GM18858 (cell line): Measurements from ENCODE around the gene TOMM40L.
"Not testable (repeated sequence)": the region's sequence is repeated elsewhere in the genome, so short reads cannot be mapped to it uniquely, and the experiment has no call there.

Source experiments
- ATAC-seq: cut with Tn5 transposase; IDR thresholded peaks from one replicate; pipeline ENCODE4 v1.9.1; 2021; ENCODE audit not compliant: unreplicated experiment

Gene TOMM40L

GRCh38 chr1:161251579-161251978 is 25.7 kb downstream of the TOMM40L start:
- no peak for ATAC-seq

DNA sequence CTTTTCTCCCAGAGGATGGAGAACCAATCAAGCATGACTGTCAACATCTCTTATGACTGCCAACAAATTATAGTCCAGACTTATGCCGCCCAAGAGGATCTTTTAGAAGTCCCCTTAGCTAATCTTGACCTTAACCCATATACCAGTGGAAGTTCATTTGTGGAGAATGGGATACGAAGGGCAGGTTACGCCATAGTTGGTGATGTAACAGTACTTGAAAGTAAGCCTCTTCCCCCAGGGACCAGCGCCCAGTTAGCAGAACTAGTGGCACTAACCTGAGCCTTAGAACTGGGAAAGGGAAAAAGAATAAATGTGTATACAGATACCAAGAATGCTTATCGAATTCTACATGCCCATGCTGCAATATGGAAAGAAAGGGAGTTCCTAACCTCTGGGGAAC is 29.4 kb downstream of the TOMM40L start:
- ATAC-seq: not testable (repeated sequence)

- ATAC-seq: not testable (repeated sequence)
These were observed 30.2 kb downstream of the TOMM40L start for GRCh38 chr1:161255955-161256520.

GRCh38 chr1:161257109-161257508 is 31.2 kb downstream of the TOMM40L start:
- not testable (repeated sequence) for ATAC-seq

GRCh38 chr1:161258439-161259344 is 32.8 kb downstream of the TOMM40L start, which contains the start of gene PCP4L1:
TSS of gene PCP4L1 (plus strand) at chr1:161258745. CDS start at chr1:161258975, 230 bp downstream.
- no peak for ATAC-seq

GRCh38 chr1:161259345-161259702 is 33.5 kb downstream of the TOMM40L start:
- ATAC-seq: no peak

DNA sequence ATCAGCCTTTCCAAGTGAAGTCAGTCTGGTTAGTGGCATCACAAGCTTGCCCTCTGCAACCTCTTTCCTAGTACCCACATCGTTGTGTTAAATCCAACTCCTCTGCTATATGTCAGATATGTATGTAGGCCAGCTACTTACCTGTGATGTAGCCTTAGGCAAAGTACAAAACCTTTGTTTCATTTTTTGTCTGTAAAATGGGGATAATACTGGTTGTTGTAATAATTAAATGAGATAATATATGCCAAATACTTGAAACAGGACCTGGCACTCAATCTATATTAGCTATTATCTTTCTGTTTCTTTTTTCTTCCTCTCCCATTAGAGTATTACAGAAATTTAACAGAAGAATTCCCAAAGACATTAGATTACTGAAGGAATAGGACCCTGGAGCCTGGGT is 33.9 kb downstream of the TOMM40L start:
- ATAC-seq: no peak

GRCh38 chr1:161260376-161261260 is 34.8 kb downstream of the TOMM40L start:
- no peak for ATAC-seq

- no peak for ATAC-seq
These were observed 35.7 kb downstream of the TOMM40L start for GRCh38 chr1:161261261-161262235.

DNA sequence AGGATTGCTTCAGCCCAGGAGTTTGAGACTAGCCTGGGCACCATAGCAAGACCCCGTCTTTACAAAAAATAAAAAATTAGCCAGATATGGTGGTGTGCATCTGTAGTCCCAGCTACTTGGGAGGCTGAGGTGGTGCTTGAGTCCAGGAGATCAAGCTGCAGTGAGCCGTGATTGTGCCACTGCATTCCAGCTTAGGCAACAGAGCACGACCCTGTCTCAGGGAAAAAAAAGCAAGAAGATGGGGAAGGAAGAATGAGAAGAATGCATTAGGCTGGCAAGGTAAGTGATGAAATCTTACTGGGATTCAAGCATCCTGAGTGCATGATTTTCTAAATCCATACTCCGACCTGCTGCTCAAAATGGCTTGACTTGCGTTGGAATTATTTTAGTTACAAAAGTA is 39.4 kb downstream of the TOMM40L start:
- ATAC-seq: no peak

DNA sequence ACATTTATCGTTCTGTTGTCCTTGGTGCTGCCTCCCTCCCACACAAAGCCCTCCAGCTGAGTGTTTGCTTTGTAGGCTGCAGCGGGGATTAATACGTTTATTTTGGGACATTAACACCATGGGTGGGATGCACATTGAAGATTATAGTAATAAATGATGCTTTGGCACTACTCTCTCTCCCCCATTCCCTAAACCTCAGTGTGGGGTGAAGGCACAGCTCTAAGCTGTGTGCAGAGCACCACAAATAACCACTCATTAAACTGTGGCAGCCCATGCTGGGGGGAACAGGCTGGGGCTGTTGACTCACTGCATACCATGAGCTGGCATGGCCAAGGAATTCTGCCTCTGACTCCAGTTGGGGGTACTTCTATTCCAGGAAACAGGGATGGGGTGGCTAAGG is 40.3 kb downstream of the TOMM40L start:
- ATAC-seq: no peak

DNA sequence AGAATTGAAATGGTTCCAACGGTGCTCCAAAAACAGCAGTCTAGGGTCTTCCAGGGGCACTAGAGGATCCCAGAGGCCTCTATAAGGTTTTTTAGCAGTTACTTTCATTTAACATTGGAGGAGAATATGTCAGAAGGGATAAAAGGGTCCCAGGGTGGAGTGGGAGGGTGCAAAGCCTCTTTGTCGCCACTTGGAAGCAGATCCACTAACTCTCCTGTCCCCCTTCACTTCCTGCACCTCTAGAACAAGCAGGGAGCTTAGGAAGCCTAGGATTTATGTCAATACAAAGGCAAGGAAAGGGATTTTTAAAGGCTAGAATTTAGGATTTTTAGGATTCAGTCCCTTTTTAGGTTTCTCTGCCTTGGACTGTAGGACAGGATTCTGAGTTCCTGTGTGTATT is 41.0 kb downstream of the TOMM40L start:
- ATAC-seq: no peak

DNA sequence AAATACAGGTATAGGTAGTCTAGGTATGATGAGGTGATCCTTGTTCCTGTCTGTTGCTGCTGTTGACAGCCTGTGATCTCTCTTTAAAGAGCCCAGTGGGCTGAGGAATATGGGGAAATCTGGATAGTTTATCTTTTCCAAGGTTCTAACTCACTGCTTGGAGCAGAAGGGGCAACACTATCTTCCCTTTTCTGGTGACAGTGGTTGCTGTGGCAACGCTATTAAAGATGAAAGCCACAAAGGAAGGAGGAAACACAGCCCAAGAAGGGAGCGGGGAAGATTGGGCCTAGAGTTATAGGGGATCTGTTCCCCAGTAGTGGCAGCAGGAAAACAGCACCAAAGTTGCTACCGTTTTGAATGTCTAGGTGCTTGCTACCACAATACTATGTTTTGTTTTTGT is 41.5 kb downstream of the TOMM40L start:
- ATAC-seq: no peak

DNA sequence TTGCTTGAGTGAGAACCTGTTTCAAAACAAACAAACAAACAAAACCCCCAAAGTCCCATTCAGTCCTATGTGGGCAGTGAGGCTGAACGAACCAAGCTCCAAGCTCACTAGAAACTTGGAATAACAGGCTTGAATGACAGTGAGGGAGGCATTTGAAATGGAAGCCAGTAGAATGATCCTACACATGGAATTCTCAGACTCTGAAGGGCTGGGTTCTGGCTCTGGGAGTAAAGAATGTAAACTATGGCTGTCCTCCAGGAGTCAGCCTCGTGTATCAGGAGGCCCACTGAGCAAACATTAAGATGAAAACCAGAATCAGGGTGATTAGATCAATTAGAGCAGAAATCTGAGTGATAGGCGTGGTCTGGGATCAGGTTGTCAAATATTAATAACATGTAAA is 47.5 kb downstream of the TOMM40L start:
- ATAC-seq: no peak

DNA sequence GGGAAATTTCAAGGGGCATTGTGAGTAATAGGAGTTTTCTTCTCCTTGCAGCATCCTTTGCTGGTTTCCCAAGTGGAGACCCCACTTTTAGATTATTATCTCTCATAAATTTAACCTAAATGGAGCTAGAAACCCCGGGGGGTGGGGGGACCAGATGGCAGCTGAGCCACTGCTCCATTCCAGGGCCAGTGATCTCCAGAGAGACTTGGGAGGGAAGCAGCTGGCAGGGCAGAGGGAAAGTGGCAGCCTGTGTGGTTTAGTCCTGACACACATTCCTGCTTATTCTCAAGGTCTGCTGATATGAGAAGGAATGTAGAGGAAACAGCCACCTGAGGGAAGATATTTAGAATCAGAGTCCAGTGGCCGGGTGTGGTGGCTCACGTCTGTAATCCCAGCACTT is 49.0 kb downstream of the TOMM40L start:
- no peak for ATAC-seq
